SK-N-MC (cell line): Measurements from ENCODE around the gene NLRP9.

Source experiments
- EZH2 ChIP-seq: fragments of 200-600 bp; sonication (generic); IDR thresholded peaks from one replicate; pipeline ENCODE4 v1.6.1; 2017; ENCODE audit warnings: antibody characterized with exemption
- FOXP2 ChIP-seq: optimal IDR thresholded peaks from 2 replicates; pipeline ENCODE3; 2011; ENCODE audit warnings: mild to moderate bottlenecking, moderate library complexity; ENCODE audit not compliant: insufficient read depth; ENCODE audit errors: extremely low read length, control extremely low read depth
- POLR2AphosphoS5 ChIP-seq: IDR thresholded peaks from 2 replicates; pipeline ENCODE4 v1.6.1; 2012; ENCODE audit warnings: mild to moderate bottlenecking, low read depth, low read length, borderline replicate concordance

- TF ChIP-seq EZH2 (no peak), POLR2AphosphoS5 (no peak), FOXP2 (no peak)
Observed at GRCh38 chr19:55697698-55698097, 40.5 kb downstream of the NLRP9 start.
